Motor neuron (in vitro differentiated cells): ENCODE measurements around the gene CSAD. TPM values are rescaled to one million over a fixed set of nuclear protein-coding genes. Genes with fewer than 3 reads are reported as not detected.

ENCODE experiments used
- ATAC-seq, 8 experiments: fragments of 200-7000 bp; cut with Tn5 transposase; replicated peaks in 6 of 8; 2 replicates each; pipeline ENCODE4 v1.8.0; 2021; ENCODE audit warnings: mild to moderate bottlenecking in 8 of 8, moderate library complexity in 8 of 8
- H3K27ac ChIP-seq, 2 donors: fragments of 250-450 bp; sonication (Bioruptor Pico); 2 replicates each; pipeline ENCODE4 v1.9.0; 2021; ENCODE audit warnings: antibody characterized with exemption in 2 of 2, mild to moderate bottlenecking in 2 of 2, moderate library complexity in 1 of 2
- H3K4me1 ChIP-seq, 2 donors: fragments of 250-450 bp; sonication (Bioruptor Pico); replicated peaks in 1 of 2; 2 replicates each; pipeline ENCODE4 v1.6.1; 2021; ENCODE audit warnings: antibody characterized with exemption in 2 of 2, mild to moderate bottlenecking in 2 of 2, moderate library complexity in 1 of 2
- H3K4me3 ChIP-seq, 5 donors: fragments of 250-450 bp; sonication (Bioruptor Pico); 2 replicates each; pipeline ENCODE4 v1.9.0; 2021; ENCODE audit warnings: antibody characterized with exemption in 5 of 5, mild to moderate bottlenecking in 5 of 5, moderate library complexity in 4 of 5
- WGBS, 10 experiments: fragments of 450-650 bp; shearing (Covaris generic); methylation state at CpG; one replicate each; pipeline ENCODE4 v1.0.0; 2022; 5-methylcytosine and 5-hydroxymethylcytosine counted together
- in situ Hi-C, 9 experiments: fragments of 400-800 bp; cut with MboI; loops; one replicate each; pipeline ENCODE4 v1.15.0; 2021; ENCODE audit warnings: low sequenced_read_pairs in 9 of 9, low pct_unique_long_range_greater_than_20kb in 2 of 9; ENCODE audit not compliant: unreplicated experiment in 9 of 9
- total RNA-seq, 8 experiments: library from RNA; unstranded; fragments of 300-600 nt; gene quantifications; 2 replicates each; pipeline versions ENCODE4 v1.2.3 to v1.2.4, GENCODE V29; 2022

CSAD gene
- total RNA-seq, 8 experiments from 2014 or later, result 8.0 to 106 (median 27.7) TPM

DNA sequence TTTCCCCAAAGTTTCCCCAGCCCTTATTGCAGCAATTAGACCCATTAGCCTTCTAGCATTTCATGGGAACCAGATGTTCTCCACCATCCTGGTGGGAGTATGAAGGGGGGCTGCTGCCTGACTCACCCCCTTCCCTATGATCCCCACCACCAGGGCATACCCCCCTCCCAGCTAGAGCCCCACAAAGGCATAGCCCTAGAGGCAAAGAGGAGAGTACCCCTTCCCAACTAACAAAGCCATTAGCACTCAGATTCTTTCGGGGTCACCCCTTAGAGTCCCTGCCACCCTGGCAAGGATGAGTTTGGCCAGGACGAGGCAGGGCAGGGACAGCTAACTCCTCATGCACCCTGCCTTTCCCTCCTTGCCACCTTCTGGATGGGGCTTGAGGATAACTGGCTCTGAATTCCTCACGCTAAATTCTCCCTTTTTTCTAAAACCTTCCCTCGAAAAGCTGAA, 42.1 kb upstream of the CSAD start:
- peak overlapping the region; percentile 11 to 25 for H3K27ac ChIP-seq
- 0 to 90% (median 40%) methylated on average over 1 to 2 of the region's 4 CpGs; no CpG with 5 or more reads in 3 of the 10 experiments for WGBS, 10 experiments
- peaks cover 41 to 57% of the 10 kb centered on the region in 2 donors for H3K4me1 ChIP-seq
- H3K4me3 ChIP-seq, result no peak overlapping the region
- in situ Hi-C loops, result no loop called here
- ATAC-seq, result no peak

DNA sequence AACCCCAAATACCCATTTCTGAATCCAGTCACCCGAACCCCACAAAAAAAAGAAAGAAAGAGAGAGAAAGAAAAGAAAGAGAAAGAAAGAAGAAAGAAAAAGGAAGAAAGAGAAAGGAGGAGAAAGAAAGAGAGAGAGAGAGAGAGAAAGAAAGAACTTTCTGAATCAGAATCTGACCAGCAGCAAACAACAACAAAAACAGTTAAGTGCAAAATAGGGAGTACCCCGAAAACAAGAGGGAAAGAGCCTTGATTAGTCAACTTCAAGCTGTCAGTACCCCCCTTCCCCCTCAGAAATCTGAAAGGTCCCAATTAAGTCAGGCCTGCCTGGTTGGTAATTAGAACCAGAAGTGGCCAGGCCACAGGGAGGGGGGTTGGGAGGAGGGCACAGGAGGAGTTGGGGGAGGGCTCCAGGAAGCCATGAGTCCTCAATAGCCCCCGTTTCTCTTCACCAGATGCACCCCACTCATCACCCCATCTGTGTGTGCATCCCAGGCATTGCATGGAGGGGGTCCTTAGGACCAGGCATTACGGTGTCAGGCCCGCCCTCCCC, 41.5 kb upstream of the CSAD start:
- in situ Hi-C loops, result no loop called here
- peak overlapping the region; percentile 85 to 93 for H3K27ac ChIP-seq
- peak overlapping the region; percentile 41 to 51 (median 43) for H3K4me3 ChIP-seq
- H3K4me1 ChIP-seq, result peaks cover 41 to 62% of the 10 kb centered on the region in 2 donors
- 0 to 21% (median 12%) methylated on average over 1 to 2 of the region's 5 CpGs; no CpG with 5 or more reads in 2 of the 10 experiments for WGBS, 10 experiments
- ATAC-seq, result no peak

DNA sequence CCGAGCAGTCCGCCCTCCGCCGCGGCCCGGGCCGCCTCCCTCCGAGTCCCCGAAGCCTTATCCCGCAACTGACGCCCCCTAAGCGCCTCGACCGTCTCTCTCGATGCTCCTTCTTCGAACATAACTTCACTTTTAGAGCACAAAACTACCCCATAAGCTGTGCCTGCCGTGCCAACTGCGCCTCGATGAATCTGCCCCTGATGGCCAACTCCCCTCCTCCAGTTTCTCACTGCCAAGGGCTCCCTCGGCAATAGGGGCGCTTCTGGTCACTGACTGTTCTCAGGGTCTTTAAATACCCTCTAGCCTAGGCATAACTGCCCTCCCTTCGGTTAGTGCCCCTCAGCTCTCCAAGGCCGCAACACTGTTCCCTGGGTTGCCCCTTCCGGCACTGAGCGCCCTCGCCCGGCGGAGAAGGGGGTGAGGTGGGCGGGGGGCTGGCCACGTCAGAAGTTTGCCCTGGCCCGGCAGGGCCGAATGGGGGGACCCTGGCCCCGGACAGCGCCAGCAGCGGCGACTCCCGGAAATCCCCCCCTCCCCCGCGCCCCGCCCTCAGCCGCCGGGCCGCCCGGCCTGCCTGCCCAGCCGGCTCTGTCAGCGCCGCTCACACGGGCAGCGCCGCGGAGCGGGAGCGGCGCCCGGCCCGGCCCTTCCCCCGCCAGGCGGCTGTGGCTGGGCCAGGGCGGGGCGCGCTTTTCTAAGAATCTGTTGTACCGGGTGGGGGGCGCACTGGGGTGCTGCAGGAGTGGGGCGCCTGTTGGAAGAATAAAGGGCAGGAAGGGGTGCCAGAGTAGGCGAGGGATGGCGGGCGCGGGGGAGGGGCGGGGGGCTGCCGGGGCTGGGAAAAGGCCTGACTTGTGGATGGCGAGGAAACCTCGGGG, 40.7 kb upstream of the CSAD start:
- H3K4me3 ChIP-seq, result peak overlapping the region; percentile 41 to 51 (median 43)
- peak; percentile 13 to 78 (median 73) for ATAC-seq
- whole genome bisulfite sequencing, 10 experiments, result 0 to 22% (median 10%) methylated on average over 1 to 8 of the region's 72 CpGs; no CpG with 5 or more reads in 6 of the 10 experiments
- in situ Hi-C loops, result no loop called here
- peaks cover 41 to 66% of the 10 kb centered on the region in 2 donors for H3K4me1 ChIP-seq
- H3K27ac ChIP-seq, result peak overlapping the region; percentile 85 to 93

DNA sequence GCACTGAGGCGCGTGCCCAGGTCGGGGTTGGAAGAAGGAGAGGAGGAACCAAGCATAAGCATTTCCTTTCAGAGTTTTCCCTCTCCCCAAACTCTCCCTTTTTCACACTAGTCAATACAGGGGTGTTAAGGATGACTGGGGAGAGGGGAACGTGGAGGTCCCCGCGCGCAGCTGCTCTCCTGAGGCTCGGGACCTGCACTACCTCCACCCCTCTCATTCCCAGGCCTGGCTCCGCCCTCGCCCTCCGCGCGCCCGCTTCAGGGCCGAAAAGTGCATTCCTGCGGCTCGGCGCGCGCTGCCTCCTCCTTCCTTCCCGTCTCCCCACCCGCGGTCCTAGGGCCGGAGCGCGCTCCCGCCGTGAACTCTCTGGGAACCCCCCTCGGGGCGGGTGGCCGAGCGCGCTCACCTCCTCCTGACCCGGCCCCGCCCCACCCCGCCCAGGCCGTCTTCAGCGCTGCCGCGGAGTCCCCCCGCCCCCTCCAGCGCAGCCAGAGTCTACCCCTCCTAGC, 40.0 kb upstream of the CSAD start:
- H3K4me3 ChIP-seq, result peak overlapping the region; percentile 41 to 51 (median 43)
- WGBS, 10 experiments, result 0 to 4% (median 0%) methylated on average over 1 to 7 of the region's 42 CpGs; no CpG with 5 or more reads in 5 of the 10 experiments
- H3K27ac ChIP-seq, result peak overlapping the region; percentile 85 to 93
- H3K4me1 ChIP-seq, result peaks cover 41 to 66% of the 10 kb centered on the region in 2 donors
- peak; percentile 62 to 80 (median 76) for ATAC-seq
- in situ Hi-C loops, result no loop called here

DNA sequence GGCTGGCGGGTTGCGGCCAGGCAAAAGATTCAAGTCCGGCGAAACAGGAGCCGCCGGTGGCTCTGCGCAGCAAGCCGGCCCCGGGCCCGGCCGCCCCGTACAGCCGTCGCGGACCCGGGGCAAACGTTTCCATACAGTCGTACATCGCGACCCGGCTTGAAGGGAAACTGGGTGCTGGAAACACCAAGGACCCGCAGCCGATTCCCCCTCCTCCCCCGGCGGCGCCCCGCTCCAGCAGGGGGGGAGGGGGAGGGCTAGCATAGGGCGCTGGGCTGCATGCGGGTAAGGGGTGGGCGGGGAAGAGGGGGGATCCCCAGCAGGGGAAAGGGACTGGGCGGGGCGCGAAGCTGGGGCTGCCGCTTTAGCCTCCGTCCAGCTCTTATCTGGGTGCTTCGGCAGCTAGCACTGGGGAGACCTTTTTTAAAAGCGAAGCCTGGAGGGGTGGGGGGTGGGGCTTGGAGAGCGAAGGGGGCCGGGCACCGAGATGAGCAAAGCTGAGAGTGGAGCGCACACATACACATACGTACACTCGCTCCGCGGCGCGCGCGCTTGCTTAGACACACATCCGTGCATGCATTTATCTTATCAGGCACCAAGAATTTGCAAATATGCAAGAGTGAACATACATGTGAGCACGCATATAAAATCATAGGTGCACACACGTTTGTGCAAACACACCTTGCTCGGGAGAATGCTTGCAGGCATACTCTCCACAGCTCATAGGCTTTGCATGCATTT, 39.4 kb upstream of the CSAD start:
- in situ Hi-C loops, result loop anchor here in 2 of 9 experiments (10.0 kb wide), 1 partner anchor 65 kb away; no protein-coding TSS in a partner anchor
- H3K4me1 ChIP-seq, result peaks cover 38 to 61% of the 10 kb centered on the region in 2 donors
- peak overlapping the region; percentile 52 to 85 for H3K27ac ChIP-seq
- peak overlapping the region; percentile 41 to 51 (median 43) for H3K4me3 ChIP-seq
- ATAC-seq, result peak; percentile 4 to 31 (median 8)
- 0 to 7% (median 1%) methylated on average over 2 to 8 of the region's 53 CpGs; no CpG with 5 or more reads in 6 of the 10 experiments for WGBS, 10 experiments

DNA sequence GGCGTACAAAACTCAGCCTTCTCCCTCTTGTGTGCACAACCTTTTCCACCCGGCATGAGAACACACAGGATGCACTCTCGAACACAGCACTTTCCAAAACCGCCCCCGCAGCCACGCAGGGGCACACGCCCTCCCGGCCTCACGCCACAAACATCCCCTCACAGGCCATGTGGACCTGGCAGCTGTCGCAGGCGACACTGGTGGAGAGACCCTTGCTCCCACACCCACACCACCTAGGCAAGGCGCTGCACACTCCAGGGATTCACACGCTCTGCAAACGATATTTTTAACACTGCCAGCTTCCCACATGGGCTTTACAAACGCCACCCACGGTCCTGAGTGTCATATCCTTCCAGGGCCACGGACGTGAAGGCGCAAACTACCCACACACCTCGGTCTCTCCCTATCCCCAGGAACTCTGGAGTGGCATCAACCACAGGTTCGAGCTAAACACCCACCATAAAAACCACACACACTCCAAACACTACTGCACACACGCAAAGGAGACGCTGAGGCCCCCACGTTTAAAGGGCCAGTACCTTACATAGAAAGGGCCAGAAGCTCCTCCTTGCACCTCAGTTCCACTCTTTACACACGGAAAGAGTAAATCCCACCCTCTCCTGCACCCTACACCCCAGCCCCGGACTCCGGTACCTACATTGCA, 38.7 kb upstream of the CSAD start:
- Histone ChIP-seq H3K4me3 (peak overlapping the region; percentile 41 to 51 (median 43)), H3K27ac (peak overlapping the region in 1 of 2 donors; percentile 12), H3K4me1 (peaks cover 32 to 54% of the 10 kb centered on the region in 2 donors)
- peak in 1 of 8 experiments; percentile 2 for ATAC-seq
- WGBS, 10 experiments, result 0 to 16% (median 7%) methylated on average over 1 to 14 of the region's 27 CpGs; no CpG with 5 or more reads in 4 of the 10 experiments
- in situ Hi-C loops, result loop anchor here in 2 of 9 experiments (10.0 kb wide), 1 partner anchor 65 kb away; no protein-coding TSS in a partner anchor

DNA sequence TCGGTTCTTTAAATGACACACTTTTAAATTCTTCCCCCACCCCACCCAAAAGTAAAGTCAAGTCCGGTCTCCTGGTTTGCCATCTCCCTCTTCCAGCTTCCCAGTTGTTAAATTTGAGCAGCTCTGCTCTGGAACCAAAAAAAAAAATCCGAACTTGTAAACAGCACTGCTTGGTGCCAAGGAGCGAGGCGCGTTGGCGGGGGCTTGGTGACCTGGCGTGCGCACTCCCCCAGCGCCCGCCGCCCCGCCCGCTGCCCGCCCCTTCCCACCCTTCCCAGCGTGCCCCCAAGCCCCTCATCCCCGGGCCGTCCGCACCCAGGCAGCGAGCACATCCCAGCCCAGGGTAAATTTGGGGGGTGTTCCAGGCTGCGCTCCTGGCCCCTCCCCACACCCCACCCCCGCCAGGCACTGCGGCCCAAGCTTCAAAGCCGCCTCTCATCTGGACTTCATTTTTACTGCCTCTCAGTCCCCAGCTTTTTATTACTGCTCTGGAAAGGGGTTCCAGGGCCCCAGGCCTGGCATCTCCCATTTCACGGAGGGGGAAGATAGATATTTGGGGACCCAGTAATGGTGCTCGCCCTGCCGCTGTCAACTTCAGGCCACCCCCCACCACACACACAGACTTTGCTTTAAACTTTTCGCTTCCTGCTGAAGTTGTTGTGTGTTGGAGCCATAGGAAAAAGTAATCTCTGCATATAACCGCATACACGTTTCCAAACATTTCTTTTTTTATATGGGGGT, 38.0 kb upstream of the CSAD start:
- no peak for ATAC-seq
- in situ Hi-C loops, result loop anchor here in 2 of 9 experiments (10.0 kb wide), 1 partner anchor 66 kb away; no protein-coding TSS in a partner anchor
- H3K27ac ChIP-seq, result no peak overlapping the region
- H3K4me1 ChIP-seq, result peaks cover 25 to 47% of the 10 kb centered on the region in 2 donors
- H3K4me3 ChIP-seq, result peak overlapping the region in 4 of 5 donors; percentile 41 to 51 (median 44)
- WGBS, 10 experiments, result 4 to 60% (median 24%) methylated on average over 1 to 4 of the region's 30 CpGs; no CpG with 5 or more reads in 3 of the 10 experiments

DNA sequence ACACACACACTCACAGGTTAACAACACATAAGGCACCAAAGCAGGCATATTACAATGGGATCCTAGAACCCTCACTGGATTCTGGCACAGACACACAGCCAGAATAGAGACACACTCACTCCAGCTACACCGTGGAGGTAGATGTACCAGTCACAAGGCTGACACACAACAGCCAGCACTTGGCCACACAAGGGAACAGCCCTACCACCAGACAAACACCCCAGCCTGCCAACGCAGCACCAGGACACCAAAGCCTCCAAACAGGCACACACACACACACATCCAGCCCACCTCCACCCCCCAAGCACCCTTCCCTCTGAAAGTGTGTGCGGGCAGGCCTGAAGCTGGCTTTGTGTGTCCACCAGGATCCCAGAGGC, 37.2 kb upstream of the CSAD start:
- no peak overlapping the region for H3K4me3 ChIP-seq
- H3K27ac ChIP-seq, result no peak overlapping the region
- 12 to 60% methylated on average over 1 to 3 of the region's 3 CpGs; no CpG with 5 or more reads in 8 of the 10 experiments for WGBS, 10 experiments

DNA sequence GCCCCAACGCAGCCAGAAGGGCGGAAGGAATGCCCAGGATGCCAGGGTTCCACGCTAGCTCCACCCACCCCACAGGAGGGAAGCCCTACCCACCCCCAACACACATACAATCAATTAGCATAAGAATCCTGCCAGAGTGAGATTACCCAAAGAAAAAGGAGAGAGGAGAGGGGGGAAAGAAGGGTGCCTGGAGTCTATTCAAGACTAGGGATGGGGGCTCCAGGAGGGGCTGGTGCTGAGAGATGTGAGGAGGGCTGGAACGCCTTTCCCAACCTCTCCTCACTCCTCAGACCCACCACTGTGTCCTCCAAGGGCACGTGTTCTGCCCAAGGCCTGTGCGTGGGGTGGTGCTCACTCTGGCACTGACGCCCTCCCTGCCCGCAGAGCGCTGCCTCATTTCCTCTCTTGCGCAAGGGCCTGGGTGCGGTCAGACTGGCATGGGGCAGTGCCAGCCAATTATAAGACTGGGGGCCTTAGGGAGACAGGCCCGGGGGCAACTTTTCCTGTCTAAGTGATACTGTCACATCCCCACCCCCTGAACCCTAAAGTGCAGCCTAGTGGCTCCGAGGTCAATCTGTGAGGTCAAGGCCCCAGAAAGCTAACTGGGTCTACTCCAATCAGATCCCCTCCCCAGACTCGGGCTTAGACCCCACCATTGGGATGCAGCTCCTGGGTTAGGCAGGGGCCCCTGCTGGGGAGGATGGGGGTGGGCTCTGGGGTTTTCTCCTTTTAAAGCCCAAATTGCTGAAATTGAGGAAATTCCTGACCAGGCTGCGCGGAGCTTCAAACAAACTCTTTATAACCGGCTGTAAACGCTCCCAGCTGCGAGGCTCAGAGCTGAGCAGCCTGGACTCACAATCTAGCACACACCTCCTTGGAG, 36.6 kb upstream of the CSAD start:
- Histone ChIP-seq H3K4me3 (no peak overlapping the region), H3K4me1 (peaks cover 14 to 39% of the 10 kb centered on the region in 2 donors), H3K27ac (no peak overlapping the region)
- 20 to 40% (median 33%) methylated on average over 1 to 8 of the region's 19 CpGs; no CpG with 5 or more reads in 6 of the 10 experiments for WGBS, 10 experiments
- in situ Hi-C loops, result loop anchor here in 2 of 9 experiments (10.0 kb wide), 1 partner anchor 68 kb away; no protein-coding TSS in a partner anchor
- no peak for ATAC-seq

More for the DNA sequence above, 37.2 kb upstream of the CSAD start:
- in situ Hi-C loops, result loop anchor here in 2 of 9 experiments (10.0 kb wide), 1 partner anchor 67 kb away; no protein-coding TSS in a partner anchor
- ATAC-seq, result no peak
- H3K4me1 ChIP-seq, result peaks cover 20 to 45% of the 10 kb centered on the region in 2 donors

DNA sequence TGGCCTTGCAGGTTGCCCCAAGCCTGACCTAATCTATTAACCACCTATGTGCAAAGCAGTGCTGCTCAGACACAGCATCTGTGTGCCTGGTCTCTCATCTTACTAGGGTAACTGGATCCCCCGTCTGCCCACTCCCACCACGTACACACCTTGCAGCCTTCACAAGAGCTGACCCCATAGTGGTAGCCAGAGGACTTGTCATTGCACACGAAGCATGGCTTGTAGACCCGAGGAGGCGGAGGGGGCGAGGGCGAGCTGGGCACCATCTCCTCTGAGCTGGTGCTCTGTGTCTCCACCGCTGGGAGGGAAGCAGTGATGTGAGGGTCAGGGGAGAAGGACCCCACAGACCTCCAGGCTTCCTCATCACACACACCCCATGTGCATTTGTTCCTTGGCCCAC, 34.8 kb upstream of the CSAD start:
- WGBS, 10 experiments, result 90 to 96% methylated on average over 5 to 7 of the region's 8 CpGs; no CpG with 5 or more reads in 8 of the 10 experiments
- Histone ChIP-seq H3K4me1 (peaks cover 9 to 33% of the 10 kb centered on the region in 2 donors), H3K27ac (no peak overlapping the region), H3K4me3 (no peak overlapping the region)
- in situ Hi-C loops, result loop anchor here in 2 of 9 experiments (10.0 kb wide), 1 partner anchor 69 kb away; no protein-coding TSS in a partner anchor
- ATAC-seq, result no peak
